ENCODE data around the gene DZIP3. TPM values are rescaled to one million over a fixed set of nuclear protein-coding genes. Genes with fewer than 3 reads are reported as not detected.

DZIP3 gene, protein sequence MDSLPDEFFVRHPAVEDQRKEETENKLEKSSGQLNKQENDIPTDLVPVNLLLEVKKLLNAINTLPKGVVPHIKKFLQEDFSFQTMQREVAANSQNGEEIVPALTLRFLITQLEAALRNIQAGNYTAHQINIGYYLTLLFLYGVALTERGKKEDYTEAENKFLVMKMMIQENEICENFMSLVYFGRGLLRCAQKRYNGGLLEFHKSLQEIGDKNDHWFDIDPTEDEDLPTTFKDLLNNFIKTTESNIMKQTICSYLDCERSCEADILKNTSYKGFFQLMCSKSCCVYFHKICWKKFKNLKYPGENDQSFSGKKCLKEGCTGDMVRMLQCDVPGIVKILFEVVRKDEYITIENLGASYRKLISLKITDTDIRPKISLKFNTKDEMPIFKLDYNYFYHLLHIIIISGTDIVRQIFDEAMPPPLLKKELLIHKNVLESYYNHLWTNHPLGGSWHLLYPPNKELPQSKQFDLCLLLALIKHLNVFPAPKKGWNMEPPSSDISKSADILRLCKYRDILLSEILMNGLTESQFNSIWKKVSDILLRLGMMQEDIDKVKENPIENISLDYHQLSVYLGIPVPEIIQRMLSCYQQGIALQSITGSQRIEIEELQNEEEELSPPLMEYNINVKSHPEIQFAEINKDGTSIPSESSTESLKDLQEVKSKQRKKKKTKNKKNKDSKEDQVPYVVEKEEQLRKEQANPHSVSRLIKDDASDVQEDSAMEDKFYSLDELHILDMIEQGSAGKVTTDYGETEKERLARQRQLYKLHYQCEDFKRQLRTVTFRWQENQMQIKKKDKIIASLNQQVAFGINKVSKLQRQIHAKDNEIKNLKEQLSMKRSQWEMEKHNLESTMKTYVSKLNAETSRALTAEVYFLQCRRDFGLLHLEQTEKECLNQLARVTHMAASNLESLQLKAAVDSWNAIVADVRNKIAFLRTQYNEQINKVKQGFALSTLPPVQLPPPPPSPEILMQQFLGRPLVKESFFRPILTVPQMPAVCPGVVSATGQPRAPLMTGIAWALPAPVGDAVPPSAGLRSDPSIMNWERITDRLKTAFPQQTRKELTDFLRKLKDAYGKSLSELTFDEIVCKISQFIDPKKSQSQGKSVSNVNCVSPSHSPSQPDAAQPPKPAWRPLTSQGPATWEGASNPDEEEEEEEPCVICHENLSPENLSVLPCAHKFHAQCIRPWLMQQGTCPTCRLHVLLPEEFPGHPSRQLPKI
- 1 to 10 TPM; 3.6 to 8.8 TPM for total RNA-seq

DNA sequence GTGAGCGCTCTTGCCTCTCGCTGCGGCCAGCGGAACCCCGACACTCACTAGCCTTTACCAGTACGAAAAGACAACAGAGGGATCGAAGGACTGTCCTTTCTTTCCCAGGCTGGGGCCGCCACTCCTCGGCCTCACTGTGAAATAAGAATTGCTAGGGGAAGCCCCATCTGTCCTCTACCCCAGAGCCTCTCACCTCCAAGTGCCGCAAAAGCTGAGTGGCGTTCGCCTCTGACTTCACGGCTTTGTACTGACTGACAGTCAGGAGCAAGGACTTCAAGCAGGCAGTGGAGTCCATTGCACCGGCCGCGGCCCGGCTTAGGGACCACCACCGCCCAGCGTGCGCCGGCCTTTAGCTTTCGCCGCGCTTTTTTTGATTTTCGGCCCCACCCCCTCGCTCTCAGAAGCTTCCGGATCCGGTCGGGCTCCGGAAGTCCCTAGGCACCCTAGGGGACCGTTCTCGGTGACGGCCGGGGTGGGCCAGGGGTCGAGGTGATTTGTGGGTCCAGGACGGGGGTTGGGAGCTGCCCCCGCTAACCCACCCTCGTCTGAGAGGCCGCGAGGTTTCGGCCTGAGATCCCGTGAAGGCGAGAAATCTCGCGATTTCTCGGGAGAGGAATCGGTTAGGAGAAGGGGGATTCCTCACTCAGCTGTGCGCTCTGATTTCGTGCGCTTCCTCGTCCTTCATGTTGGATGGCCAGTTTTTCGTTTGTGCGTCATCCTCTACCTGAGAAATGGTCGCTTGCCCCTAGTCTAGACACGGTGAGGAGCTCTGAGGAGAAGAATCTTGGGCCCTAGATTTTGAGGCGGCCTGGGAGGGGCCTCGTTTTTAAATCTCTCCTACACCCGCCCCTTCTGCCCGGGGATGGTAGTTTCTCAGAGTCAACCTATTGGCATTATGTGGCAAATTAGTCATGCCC is at the start of gene DZIP3, which contains the start of gene CIP2A:
Gene DZIP3 (plus strand): TSS at position 642 of the 917 bp plus-strand sequence. CDS start 15,685 bp downstream, outside the sequence.
Gene CIP2A (minus strand): TSS at position 358 of the 917 bp plus-strand sequence. CDS start 63 bp downstream, at position 295.
- ATAC-seq (peak; percentile 91), DNase-seq (peak; percentile 72 to 81 (median 78))
- no peaks in the 10 kb centered on the region for H3K9me3 ChIP-seq
- peaks cover 11% of the 10 kb centered on the region for H3K4me1 ChIP-seq
- TF ChIP-seq, protein P1, sequence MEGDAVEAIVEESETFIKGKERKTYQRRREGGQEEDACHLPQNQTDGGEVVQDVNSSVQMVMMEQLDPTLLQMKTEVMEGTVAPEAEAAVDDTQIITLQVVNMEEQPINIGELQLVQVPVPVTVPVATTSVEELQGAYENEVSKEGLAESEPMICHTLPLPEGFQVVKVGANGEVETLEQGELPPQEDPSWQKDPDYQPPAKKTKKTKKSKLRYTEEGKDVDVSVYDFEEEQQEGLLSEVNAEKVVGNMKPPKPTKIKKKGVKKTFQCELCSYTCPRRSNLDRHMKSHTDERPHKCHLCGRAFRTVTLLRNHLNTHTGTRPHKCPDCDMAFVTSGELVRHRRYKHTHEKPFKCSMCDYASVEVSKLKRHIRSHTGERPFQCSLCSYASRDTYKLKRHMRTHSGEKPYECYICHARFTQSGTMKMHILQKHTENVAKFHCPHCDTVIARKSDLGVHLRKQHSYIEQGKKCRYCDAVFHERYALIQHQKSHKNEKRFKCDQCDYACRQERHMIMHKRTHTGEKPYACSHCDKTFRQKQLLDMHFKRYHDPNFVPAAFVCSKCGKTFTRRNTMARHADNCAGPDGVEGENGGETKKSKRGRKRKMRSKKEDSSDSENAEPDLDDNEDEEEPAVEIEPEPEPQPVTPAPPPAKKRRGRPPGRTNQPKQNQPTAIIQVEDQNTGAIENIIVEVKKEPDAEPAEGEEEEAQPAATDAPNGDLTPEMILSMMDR (IDR thresholded peaks at IDR 0.05): peak in 3 of 7 experiments; percentile 13 to 22 (median 18)
- peak; percentile 59 to 87 (median 84) for TF ChIP-seq POLR2A (IDR thresholded peaks at IDR 0.05)
- H3K4me3 ChIP-seq: peak within 1 kb of the TSS; percentile 82 to 96
- 0 to 1% methylated on average over 37 to 59 of the region's 59 CpGs for WGBS, 2 donors
- H3K27ac ChIP-seq: peak within 1 kb of the TSS; percentile 85 to 89 (median 88)
- H3K36me3 ChIP-seq (replicated peaks in 1 of 2; ENCODE audit: insufficient read depth in 1 of 2, low read depth in 2 of 2): no peaks in the 10 kb centered on the region
- H3K27me3 ChIP-seq: no peaks in the 10 kb centered on the region
- intact Hi-C loops (cut with DNase I): no loop called here

DNA sequence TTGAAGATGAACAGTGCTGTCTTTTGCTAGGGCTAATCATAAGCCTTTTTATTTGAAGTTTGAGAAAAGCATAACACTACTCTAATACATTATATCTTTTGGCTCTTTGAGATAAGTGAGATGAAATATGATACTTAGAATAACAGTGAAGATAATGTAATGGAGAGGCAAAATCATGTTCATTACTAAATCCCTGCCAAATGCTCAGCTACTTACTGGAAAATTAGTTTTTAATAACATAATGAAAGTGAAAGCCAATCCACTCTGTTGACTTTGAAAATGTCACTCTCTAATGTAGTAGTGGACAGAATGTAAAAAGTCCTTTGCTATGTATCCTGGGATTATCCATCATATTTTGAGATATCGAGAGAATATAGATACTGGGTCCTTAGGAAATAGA is 43.3 kb upstream of the DZIP3 start:
- no peak overlapping the region for H3K4me3 ChIP-seq
- H3K27ac ChIP-seq: no peak overlapping the region
- H3K27me3 ChIP-seq: no peaks in the 10 kb centered on the region
- TF ChIP-seq POLR2A (IDR thresholded peaks at IDR 0.05): no peak
- TF ChIP-seq, protein P1 (IDR thresholded peaks at IDR 0.05): no peak
- no peaks in the 10 kb centered on the region for H3K36me3 ChIP-seq (replicated peaks in 1 of 2; ENCODE audit: insufficient read depth in 1 of 2, low read depth in 2 of 2)
- ATAC-seq: no peak
- WGBS, 2 donors: 86 to 88% methylated on average over 1 of the region's 1 CpG
- no peaks in the 10 kb centered on the region for H3K4me1 ChIP-seq
- H3K9me3 ChIP-seq: no peaks in the 10 kb centered on the region
- intact Hi-C loops (cut with DNase I): no loop called here
- DNase-seq: no peak

DNA sequence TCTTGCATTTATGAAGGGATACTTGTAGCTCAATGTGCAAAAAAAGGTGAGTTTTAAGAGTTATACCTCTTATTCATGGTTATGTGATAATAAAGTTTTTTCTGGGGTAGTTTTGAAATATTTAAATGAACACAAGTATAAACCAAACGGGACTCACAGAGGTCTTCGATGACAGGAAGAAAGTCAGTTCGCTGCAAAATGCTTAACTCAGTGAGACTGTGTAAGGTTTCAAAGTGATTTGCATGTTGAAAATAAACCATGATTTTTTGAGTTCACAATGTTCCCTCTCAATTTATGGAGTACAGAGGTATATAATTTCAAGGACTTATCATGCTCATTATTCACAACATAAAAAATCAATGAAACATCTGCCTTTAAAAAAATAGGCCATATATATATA is 42.8 kb upstream of the DZIP3 start:
- ATAC-seq (no peak), DNase-seq (no peak)
- H3K9me3 ChIP-seq: no peaks in the 10 kb centered on the region
- no peak overlapping the region for H3K4me3 ChIP-seq
- intact Hi-C loops (cut with DNase I): no loop called here
- WGBS, 2 donors: 75 to 83% methylated on average over 3 of the region's 3 CpGs
- TF ChIP-seq, protein P1 (IDR thresholded peaks at IDR 0.05): no peak
- TF ChIP-seq POLR2A (IDR thresholded peaks at IDR 0.05): no peak
- H3K4me1 ChIP-seq: no peaks in the 10 kb centered on the region
- no peak overlapping the region for H3K27ac ChIP-seq
- no peaks in the 10 kb centered on the region for H3K27me3 ChIP-seq
- no peaks in the 10 kb centered on the region for H3K36me3 ChIP-seq (replicated peaks in 1 of 2; ENCODE audit: insufficient read depth in 1 of 2, low read depth in 2 of 2)

DNA sequence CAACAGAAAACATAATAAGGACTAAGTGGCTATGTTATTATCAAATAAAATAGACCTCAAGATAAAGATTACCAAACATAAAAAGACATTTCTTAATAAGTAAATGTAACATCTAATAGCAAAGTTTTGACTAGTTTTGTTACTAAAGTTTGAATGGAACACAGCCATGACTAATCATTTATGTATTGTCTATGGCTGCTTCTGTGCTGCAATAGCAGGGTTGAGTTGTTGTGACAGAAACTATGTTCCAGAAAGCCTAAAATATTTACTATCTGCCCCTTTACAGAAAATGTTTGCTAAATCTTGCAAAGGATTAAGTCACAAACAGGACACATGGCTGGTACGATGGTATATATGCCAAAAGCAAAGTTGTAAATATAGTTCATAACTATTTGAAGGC is 41.2 kb upstream of the DZIP3 start:
- Histone ChIP-seq H3K9me3 (no peaks in the 10 kb centered on the region), H3K36me3 (replicated peaks in 1 of 2; ENCODE audit: insufficient read depth in 1 of 2, low read depth in 2 of 2) (no peaks in the 10 kb centered on the region), H3K27ac (no peak overlapping the region), H3K4me3 (no peak overlapping the region), H3K4me1 (no peaks in the 10 kb centered on the region), H3K27me3 (no peaks in the 10 kb centered on the region)
- ATAC-seq (no peak), DNase-seq (no peak)
- WGBS, 2 donors: 66 to 76% methylated on average over 1 of the region's 1 CpG
- TF ChIP-seq POLR2A (IDR thresholded peaks at IDR 0.05): no peak
- TF ChIP-seq, protein P1 (IDR thresholded peaks at IDR 0.05): no peak
- intact Hi-C loops (cut with DNase I): no loop called here

Data from body of pancreas (tissue), 4 donors.